ENCODE data around the gene SERINC1.

SERINC1 gene

DNA sequence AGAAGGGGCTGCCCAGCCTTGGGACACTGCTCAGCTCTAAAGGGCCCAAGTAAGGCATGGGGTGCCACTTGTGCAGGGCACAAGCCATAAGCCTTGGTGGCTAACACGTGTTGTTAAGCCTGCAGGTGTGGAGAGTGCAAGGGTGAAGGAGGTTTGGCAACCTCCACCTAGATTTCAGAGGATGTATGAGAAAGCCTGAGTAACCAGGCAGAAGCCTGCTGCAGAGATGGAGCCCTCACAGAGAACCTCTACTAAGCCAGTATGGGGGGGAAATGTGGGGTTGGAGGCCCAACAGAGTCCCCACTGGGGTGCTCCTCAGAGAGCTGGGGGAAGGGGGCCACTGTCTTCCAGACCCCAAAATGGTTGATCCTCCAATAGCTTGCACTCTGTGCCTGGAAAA, 32.6 kb downstream of the SERINC1 start:
- Histone ChIP-seq H3K4me3 (ENCODE audit: low read length) (no peak overlapping the region), H3K27me3 (ENCODE audit: control insufficient read depth, insufficient read depth, low read length) (no peaks in the 10 kb centered on the region), H3K27ac (ENCODE audit: low read length) (no peak overlapping the region), H3K9me3 (ENCODE audit: control insufficient read depth, insufficient read depth, low read length) (peaks cover 1% of the 10 kb centered on the region; the same call in 1 of the 2 replicates), H3K36me3 (ENCODE audit: control insufficient read depth, insufficient read depth, low read length) (peaks cover 6% of the 10 kb centered on the region; the same call in 1 of the 2 replicates), H3K4me1 (ENCODE audit: control insufficient read depth, insufficient read depth, low read length) (no peaks in the 10 kb centered on the region)
- no CpG with 5 or more reads among the region's 1 CpG for WGBS (ENCODE audit: insufficient coverage, insufficient read length)
- DNase-seq (ENCODE audit: low read depth, low spot score) = no peak

DNA sequence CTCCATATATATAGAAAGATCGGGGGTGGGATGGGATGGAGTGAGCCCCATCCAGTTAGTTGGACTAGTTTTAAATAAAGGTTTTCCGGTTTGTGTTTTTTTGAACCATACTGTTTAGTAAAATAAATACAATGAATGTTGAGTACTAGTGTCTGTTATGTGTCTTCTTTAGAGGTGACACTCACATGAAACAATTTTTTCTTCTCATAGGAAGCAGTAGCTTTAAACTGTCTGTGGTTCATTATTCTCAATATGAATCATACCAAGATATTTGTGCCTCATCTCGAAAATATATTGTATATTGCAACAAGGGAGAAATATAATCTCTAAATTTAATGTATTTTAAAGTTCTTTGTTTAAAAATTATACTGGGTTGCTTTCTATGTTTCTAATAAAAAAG, 38.8 kb downstream of the SERINC1 start:
- no peaks in the 10 kb centered on the region for H3K4me1 ChIP-seq (ENCODE audit: control insufficient read depth, insufficient read depth, low read length)
- H3K9me3 ChIP-seq (ENCODE audit: control insufficient read depth, insufficient read depth, low read length) = no peaks in the 10 kb centered on the region
- no CpG with 5 or more reads among the region's 3 CpGs for WGBS (ENCODE audit: insufficient coverage, insufficient read length)
- no peak for DNase-seq (ENCODE audit: low read depth, low spot score)
- no peaks in the 10 kb centered on the region for H3K27me3 ChIP-seq (ENCODE audit: control insufficient read depth, insufficient read depth, low read length)
- no peak overlapping the region for H3K4me3 ChIP-seq (ENCODE audit: low read length)
- H3K36me3 ChIP-seq (ENCODE audit: control insufficient read depth, insufficient read depth, low read length) = peaks cover 2% of the 10 kb centered on the region; the same call in 1 of the 2 replicates
- H3K27ac ChIP-seq (ENCODE audit: low read length) = no peak overlapping the region

DNA sequence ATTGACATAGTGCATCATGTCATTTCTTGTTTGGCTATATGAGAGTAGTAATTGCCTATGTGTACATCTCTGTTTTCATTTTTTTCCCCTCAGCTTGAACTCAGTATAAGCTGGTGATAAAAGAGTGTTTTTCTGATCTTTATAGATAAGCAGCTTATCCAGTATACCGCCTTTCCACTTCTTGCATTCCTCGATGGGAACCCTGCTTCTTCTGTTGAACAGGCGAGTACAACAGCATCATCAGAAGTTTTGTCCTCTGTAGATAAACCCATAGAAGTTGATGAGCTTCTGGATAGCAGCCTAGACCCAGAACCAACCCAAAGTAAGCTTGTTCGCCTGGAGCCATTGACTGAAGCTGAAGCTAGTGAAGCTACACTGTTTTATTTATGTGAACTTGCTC, 39.8 kb downstream of the SERINC1 start:
- no CpG with 5 or more reads among the region's 4 CpGs for WGBS (ENCODE audit: insufficient coverage, insufficient read length)
- Histone ChIP-seq H3K9me3 (ENCODE audit: control insufficient read depth, insufficient read depth, low read length) (no peaks in the 10 kb centered on the region), H3K4me3 (ENCODE audit: low read length) (no peak overlapping the region), H3K36me3 (ENCODE audit: control insufficient read depth, insufficient read depth, low read length) (peaks cover 2% of the 10 kb centered on the region; the same call in 1 of the 2 replicates), H3K27ac (ENCODE audit: low read length) (no peak overlapping the region), H3K27me3 (ENCODE audit: control insufficient read depth, insufficient read depth, low read length) (no peaks in the 10 kb centered on the region), H3K4me1 (ENCODE audit: control insufficient read depth, insufficient read depth, low read length) (no peaks in the 10 kb centered on the region)
- DNase-seq (ENCODE audit: low read depth, low spot score) = no peak

DNA sequence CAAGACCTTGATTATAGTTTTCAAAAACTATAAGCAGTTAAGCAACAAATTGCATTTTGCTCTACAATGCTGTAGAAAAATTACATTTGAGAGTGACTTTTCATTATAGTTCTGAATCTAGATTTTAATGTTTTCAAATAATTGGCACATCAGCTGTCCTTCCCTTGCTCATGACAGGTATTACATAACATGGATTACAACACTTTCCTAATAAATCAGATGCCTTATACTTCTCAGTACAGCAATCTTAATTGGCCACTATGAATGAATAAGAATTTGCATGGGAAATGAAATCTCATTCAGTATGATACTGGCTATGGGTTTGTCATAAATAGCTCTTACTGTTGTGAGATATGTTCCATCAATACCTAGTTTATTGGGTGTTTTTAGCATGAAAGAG, 42.3 kb downstream of the SERINC1 start:
- H3K27ac ChIP-seq (ENCODE audit: low read length) = no peak overlapping the region
- H3K36me3 ChIP-seq (ENCODE audit: control insufficient read depth, insufficient read depth, low read length) = peaks cover 2% of the 10 kb centered on the region; the same call in 1 of the 2 replicates
- no peak overlapping the region for H3K4me3 ChIP-seq (ENCODE audit: low read length)
- no peak for DNase-seq (ENCODE audit: low read depth, low spot score)
- no peaks in the 10 kb centered on the region for H3K27me3 ChIP-seq (ENCODE audit: control insufficient read depth, insufficient read depth, low read length)
- no peaks in the 10 kb centered on the region for H3K9me3 ChIP-seq (ENCODE audit: control insufficient read depth, insufficient read depth, low read length)
- no peaks in the 10 kb centered on the region for H3K4me1 ChIP-seq (ENCODE audit: control insufficient read depth, insufficient read depth, low read length)

DNA sequence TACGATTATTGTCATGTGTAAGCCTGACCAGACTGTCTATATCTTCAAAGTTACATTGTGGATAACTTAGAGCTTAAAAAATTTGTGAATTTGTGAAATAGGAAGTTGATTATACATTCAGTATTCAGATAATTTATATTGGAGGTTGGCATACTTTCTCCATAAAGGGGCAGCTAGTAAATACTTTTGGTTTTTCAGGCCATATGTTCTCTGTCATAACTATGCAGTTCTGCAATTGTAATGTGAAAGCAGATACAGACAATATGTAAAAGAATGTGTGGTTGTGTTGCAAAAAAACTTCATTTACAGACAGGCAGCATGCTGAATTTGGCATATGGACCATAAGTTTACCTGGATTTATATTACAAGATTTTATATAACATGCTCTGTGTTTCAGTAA, 42.8 kb downstream of the SERINC1 start:
- Histone ChIP-seq H3K27ac (ENCODE audit: low read length) (no peak overlapping the region), H3K27me3 (ENCODE audit: control insufficient read depth, insufficient read depth, low read length) (no peaks in the 10 kb centered on the region), H3K4me3 (ENCODE audit: low read length) (no peak overlapping the region), H3K9me3 (ENCODE audit: control insufficient read depth, insufficient read depth, low read length) (no peaks in the 10 kb centered on the region), H3K4me1 (ENCODE audit: control insufficient read depth, insufficient read depth, low read length) (no peaks in the 10 kb centered on the region), H3K36me3 (ENCODE audit: control insufficient read depth, insufficient read depth, low read length) (peaks cover 2% of the 10 kb centered on the region; the same call in 1 of the 2 replicates)
- WGBS (ENCODE audit: insufficient coverage, insufficient read length) = no CpG with 5 or more reads among the region's 1 CpG
- DNase-seq (ENCODE audit: low read depth, low spot score) = no peak

DNA sequence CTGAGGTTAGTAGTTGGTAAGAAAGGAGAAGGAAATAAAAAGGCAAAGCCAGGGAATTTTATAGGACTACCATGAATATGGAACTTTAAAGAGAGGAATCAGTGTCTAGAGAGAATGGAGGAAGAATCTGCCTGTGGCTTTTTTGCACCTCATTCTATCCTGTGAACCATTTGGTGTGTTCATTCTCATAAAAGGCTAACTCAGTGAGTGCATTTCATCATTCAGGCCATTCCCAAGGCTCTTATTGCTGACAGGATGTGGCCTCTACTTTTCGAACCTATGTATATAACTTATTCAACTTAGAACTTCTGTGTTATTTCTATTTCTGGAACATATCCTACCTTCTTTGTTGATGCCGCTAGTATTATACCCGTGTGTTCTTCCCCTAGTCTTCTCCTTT, 45.0 kb downstream of the SERINC1 start:
- no peak for DNase-seq (ENCODE audit: low read depth, low spot score)
- Histone ChIP-seq H3K27ac (ENCODE audit: low read length) (no peak overlapping the region), H3K9me3 (ENCODE audit: control insufficient read depth, insufficient read depth, low read length) (no peaks in the 10 kb centered on the region), H3K27me3 (ENCODE audit: control insufficient read depth, insufficient read depth, low read length) (no peaks in the 10 kb centered on the region), H3K36me3 (ENCODE audit: control insufficient read depth, insufficient read depth, low read length) (no peaks in the 10 kb centered on the region; the same call in 1 of the 2 replicates), H3K4me1 (ENCODE audit: control insufficient read depth, insufficient read depth, low read length) (no peaks in the 10 kb centered on the region), H3K4me3 (ENCODE audit: low read length) (no peak overlapping the region)
- no CpG with 5 or more reads among the region's 3 CpGs for WGBS (ENCODE audit: insufficient coverage, insufficient read length)

GRCh38 chr6:122423734-122424133, 47.9 kb downstream of the SERINC1 start:
- WGBS (ENCODE audit: insufficient coverage, insufficient read length) = no CpG with 5 or more reads among the region's 1 CpG
- no peak overlapping the region for H3K4me3 ChIP-seq (ENCODE audit: low read length)
- H3K9me3 ChIP-seq (ENCODE audit: control insufficient read depth, insufficient read depth, low read length) = no peaks in the 10 kb centered on the region
- no peak overlapping the region for H3K27ac ChIP-seq (ENCODE audit: low read length)
- no peaks in the 10 kb centered on the region; the same call in 1 of the 2 replicates for H3K36me3 ChIP-seq (ENCODE audit: control insufficient read depth, insufficient read depth, low read length)
- DNase-seq (ENCODE audit: low read depth, low spot score) = no peak
- H3K4me1 ChIP-seq (ENCODE audit: control insufficient read depth, insufficient read depth, low read length) = no peaks in the 10 kb centered on the region
- H3K27me3 ChIP-seq (ENCODE audit: control insufficient read depth, insufficient read depth, low read length) = no peaks in the 10 kb centered on the region

GRCh38 chr6:122422614-122423267, 48.9 kb downstream of the SERINC1 start:
- DNase-seq (ENCODE audit: low read depth, low spot score) = no peak
- Histone ChIP-seq H3K9me3 (ENCODE audit: control insufficient read depth, insufficient read depth, low read length) (no peaks in the 10 kb centered on the region), H3K36me3 (ENCODE audit: control insufficient read depth, insufficient read depth, low read length) (no peaks in the 10 kb centered on the region; the same call in 1 of the 2 replicates), H3K27me3 (ENCODE audit: control insufficient read depth, insufficient read depth, low read length) (no peaks in the 10 kb centered on the region), H3K4me1 (ENCODE audit: control insufficient read depth, insufficient read depth, low read length) (no peaks in the 10 kb centered on the region), H3K4me3 (ENCODE audit: low read length) (no peak overlapping the region), H3K27ac (ENCODE audit: low read length) (no peak overlapping the region)
- WGBS (ENCODE audit: insufficient coverage, insufficient read length) = no CpG with 5 or more reads among the region's 1 CpG

DNA sequence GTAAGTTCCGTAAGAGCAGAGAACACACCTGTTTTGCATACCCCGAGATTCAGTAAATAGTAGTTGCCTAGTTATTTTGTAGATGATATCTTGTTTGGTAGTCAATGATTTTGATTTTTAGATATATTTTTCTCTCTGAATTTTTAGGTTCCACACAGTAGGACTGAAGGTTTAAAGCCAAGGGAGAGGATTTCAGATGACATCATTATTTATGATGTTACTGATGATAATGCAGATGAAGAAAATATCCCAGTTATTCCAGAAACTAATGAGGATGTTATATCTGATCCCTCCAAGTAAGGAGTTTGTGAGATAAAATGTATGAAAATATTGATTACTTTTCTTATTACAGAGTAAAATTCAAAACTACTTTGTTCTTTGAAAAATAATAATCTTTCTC, 49.6 kb downstream of the SERINC1 start:
- no CpG with 5 or more reads among the region's 2 CpGs for WGBS (ENCODE audit: insufficient coverage, insufficient read length)
- H3K36me3 ChIP-seq (ENCODE audit: control insufficient read depth, insufficient read depth, low read length) = no peaks in the 10 kb centered on the region; the same call in 1 of the 2 replicates
- H3K9me3 ChIP-seq (ENCODE audit: control insufficient read depth, insufficient read depth, low read length) = no peaks in the 10 kb centered on the region
- no peak overlapping the region for H3K27ac ChIP-seq (ENCODE audit: low read length)
- no peak overlapping the region for H3K4me3 ChIP-seq (ENCODE audit: low read length)
- no peaks in the 10 kb centered on the region for H3K27me3 ChIP-seq (ENCODE audit: control insufficient read depth, insufficient read depth, low read length)
- no peaks in the 10 kb centered on the region for H3K4me1 ChIP-seq (ENCODE audit: control insufficient read depth, insufficient read depth, low read length)
- DNase-seq (ENCODE audit: low read depth, low spot score) = no peak

- DNase-seq (ENCODE audit: low read depth, low spot score) = no peak
- no peak overlapping the region for H3K27ac ChIP-seq (ENCODE audit: low read length)
- no peaks in the 10 kb centered on the region for H3K27me3 ChIP-seq (ENCODE audit: control insufficient read depth, insufficient read depth, low read length)
- no CpG with 5 or more reads among the region's 1 CpG for WGBS (ENCODE audit: insufficient coverage, insufficient read length)
- H3K4me1 ChIP-seq (ENCODE audit: control insufficient read depth, insufficient read depth, low read length) = no peaks in the 10 kb centered on the region
- no peaks in the 10 kb centered on the region for H3K36me3 ChIP-seq (ENCODE audit: control insufficient read depth, insufficient read depth, low read length)
- no peaks in the 10 kb centered on the region for H3K9me3 ChIP-seq (ENCODE audit: control insufficient read depth, insufficient read depth, low read length)
- no peak overlapping the region for H3K4me3 ChIP-seq (ENCODE audit: low read length)
These were observed 54.8 kb downstream of the SERINC1 start for GRCh38 chr6:122416825-122417224.

GRCh38 chr6:122412001-122412400, 59.6 kb downstream of the SERINC1 start:
- H3K4me1 ChIP-seq (ENCODE audit: control insufficient read depth, insufficient read depth, low read length) = no peaks in the 10 kb centered on the region
- H3K4me3 ChIP-seq (ENCODE audit: low read length) = no peak overlapping the region
- H3K36me3 ChIP-seq (ENCODE audit: control insufficient read depth, insufficient read depth, low read length) = no peaks in the 10 kb centered on the region
- no peak overlapping the region for H3K27ac ChIP-seq (ENCODE audit: low read length)
- no peak for DNase-seq (ENCODE audit: low read depth, low spot score)
- H3K9me3 ChIP-seq (ENCODE audit: control insufficient read depth, insufficient read depth, low read length) = no peaks in the 10 kb centered on the region
- no peaks in the 10 kb centered on the region for H3K27me3 ChIP-seq (ENCODE audit: control insufficient read depth, insufficient read depth, low read length)
